ENCODE results near the gene LDLRAD3.

The LDLRAD3 gene

GRCh38 chr11:36135076-36135475 lies 191.2 kb downstream of the LDLRAD3 start:
- no peak for DNase-seq (ENCODE audit: low read depth in 2 of 2)

DNA sequence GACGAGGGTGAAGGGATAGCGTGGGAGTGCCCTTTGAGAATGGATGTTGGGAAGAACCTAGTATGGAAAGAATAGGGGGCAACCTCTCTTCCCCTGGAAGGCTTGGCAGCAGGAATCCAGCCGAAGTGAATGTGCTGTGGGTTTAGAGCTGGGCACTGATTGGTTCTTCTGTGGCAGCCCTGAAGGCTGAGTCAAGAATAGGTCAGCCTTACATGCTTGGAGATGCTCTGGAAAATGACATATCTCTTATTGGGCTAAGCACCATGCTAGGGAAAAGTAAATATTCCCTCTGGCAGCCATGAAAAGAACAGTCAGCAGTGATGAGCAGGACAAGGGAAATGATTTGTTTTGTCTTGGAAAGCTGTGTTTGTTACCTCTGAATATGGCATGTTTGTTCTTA lies 195.9 kb downstream of the LDLRAD3 start:
- no peak for DNase-seq (ENCODE audit: low read depth in 2 of 2)

GRCh38 chr11:36141196-36141953 lies 197.5 kb downstream of the LDLRAD3 start:
- no peak for DNase-seq (ENCODE audit: low read depth in 2 of 2)

GRCh38 chr11:36141956-36142355 lies 198.1 kb downstream of the LDLRAD3 start:
- no peak for DNase-seq (ENCODE audit: low read depth in 2 of 2)

GRCh38 chr11:36142439-36142838 lies 198.6 kb downstream of the LDLRAD3 start:
- DNase-seq (ENCODE audit: low read depth in 2 of 2): no peak

DNA sequence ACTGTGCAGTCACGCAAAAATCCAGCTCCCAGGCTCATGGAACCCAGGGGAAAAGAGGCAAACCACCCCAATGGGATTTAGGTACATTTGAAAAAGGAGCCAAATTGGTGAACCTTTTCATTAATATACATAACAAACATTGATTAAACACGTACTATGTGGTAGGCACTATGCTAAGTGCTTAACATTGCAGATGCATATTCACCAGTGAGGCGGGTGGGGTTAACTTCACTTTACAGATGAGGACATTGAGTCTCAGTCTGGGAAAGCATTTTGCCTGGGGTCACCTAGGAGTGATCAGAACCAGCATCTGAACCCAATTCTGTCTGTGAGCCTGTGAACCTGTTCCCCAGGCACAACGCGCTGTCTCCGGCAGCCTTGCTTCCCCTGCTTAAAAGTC lies 199.0 kb downstream of the LDLRAD3 start:
- no peak for DNase-seq (ENCODE audit: low read depth in 2 of 2)

DNA sequence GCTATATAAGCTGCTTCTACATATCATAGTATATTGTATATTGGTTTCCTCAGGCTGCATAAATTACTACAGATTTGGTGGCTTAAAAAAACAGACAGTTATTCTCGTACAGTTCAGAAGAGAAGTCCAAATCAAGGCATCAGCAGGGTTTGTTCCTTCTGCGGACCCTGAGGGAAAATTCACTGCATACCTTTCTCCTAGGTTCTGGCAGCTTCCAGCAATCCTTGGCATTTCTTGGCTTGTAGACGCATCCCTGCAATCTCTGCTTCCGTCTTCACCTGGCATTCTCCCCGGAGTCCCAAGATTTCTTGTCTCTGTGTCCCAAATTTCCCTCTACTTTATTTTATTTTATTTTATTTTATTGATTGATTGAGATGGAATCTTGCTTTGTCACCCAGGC lies 202.6 kb downstream of the LDLRAD3 start:
- no peak for DNase-seq (ENCODE audit: low read depth in 2 of 2)

GRCh38 chr11:36147491-36147890 lies 203.6 kb downstream of the LDLRAD3 start:
- DNase-seq (ENCODE audit: low read depth in 2 of 2): no peak

DNA sequence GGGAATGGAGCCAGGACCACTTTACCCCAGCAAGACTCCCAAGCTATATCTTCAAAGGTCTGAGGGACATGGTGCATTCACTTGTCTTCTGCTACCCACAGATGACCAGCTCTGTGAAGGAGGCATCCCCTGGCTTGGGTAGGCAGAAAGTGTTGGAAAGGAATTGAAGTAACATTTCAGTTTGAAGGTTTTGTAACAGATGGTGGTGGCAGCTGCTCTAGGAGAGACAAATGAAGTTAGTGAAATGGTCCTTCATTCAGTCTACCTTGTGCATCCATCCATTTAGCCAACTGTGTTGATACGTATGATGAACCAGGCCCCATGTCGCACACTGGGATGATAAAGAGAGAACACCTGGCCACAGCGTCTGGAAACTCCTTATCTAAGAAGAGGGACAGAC lies 204.8 kb downstream of the LDLRAD3 start:
- DNase-seq (ENCODE audit: low read depth in 2 of 2): no peak

DNA sequence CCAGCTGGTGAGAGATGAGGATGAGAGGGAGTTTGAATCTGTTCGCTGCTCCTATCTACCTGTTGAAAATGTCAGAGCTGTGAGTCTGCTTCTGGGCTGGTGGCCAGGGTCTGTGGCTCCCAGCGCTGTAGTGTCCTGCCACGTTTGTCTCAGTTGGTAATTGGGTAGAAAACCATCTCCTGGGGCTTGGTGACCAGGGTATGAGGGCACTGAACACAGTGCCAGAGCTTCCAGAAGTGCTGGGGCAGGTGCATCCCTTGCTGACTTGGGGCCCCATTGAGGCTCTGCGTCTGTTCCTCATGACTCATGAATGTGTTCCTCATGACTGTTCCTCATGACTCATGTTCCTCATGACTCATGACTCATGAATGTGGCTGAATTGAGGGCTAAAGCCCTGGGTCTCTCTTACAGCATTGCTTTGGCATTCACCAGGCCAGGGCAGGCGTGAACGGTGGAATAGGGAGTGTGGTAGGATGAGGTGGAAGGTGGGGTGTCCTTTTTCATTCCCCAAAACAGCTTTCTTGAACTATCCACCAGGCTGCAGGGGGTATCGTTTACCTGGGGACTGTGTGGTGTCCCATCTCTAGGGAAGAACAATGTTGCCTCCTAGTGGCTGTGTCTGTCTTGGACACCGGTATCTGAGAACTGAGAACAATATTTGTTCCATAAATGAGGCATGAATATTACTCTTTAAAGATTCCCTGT lies 205.8 kb downstream of the LDLRAD3 start:
- peak; percentile 10 to 17 for DNase-seq (ENCODE audit: low read depth in 2 of 2)

GRCh38 chr11:36150986-36151385 lies 207.1 kb downstream of the LDLRAD3 start:
- no peak for DNase-seq (ENCODE audit: low read depth in 2 of 2)

DNA sequence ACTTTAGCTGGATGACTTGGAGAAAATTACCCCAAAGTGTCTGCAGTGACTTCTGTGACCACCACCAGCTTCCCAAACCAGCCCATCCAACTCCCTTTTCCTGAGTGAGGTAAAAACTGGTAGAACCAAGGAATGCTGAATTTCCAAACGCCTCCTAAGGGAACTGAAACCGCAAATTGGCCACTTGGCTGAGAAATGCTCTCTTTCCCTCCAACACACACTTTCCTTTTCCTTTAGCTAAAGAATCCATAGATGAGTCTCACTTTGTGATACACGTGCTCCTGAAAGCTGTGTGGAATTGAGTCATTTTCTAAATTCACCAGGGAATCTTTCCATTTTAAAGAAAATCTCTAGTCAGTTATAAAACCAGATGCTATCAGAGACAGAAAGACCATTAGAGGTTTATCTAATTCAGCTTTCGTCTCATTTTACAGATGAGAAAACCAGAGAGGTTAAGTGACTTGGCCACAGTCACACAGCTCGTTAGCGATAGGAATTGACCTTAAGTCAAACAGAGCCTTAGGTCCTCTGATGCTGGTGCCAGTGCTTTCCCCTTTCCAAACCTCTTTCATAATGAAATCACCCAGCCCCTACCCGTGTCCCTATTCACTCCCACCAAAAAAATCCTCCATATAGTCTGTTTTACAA lies 208.2 kb downstream of the LDLRAD3 start:
- no peak for DNase-seq (ENCODE audit: low read depth in 2 of 2)

- DNase-seq (ENCODE audit: low read depth in 2 of 2): no peak
Measured at GRCh38 chr11:36153551-36153950, 209.7 kb downstream of the LDLRAD3 start.

GRCh38 chr11:36155124-36155561 lies 211.3 kb downstream of the LDLRAD3 start:
- no peak for DNase-seq (ENCODE audit: low read depth in 2 of 2)

DNA sequence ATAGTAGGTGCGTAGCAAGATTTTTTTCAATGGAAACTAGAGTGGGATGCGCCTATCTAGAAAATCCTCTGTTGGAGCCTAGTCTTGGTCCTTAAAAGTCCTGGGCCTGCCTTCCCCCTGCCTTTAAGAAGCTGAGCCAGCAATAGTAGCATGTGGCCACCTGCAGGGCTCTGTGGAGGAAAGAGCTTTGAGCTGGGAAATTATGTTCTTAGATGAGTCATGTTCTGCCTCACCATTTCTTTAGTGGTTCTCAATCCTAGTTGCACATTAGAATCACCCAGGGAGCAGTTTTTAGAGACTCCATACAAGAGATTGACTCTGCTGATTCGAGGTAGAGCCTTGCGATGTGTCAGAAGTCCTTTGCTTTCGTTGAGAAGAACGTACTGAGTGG lies 211.9 kb downstream of the LDLRAD3 start:
- DNase-seq (ENCODE audit: low read depth in 2 of 2): no peak

DNA sequence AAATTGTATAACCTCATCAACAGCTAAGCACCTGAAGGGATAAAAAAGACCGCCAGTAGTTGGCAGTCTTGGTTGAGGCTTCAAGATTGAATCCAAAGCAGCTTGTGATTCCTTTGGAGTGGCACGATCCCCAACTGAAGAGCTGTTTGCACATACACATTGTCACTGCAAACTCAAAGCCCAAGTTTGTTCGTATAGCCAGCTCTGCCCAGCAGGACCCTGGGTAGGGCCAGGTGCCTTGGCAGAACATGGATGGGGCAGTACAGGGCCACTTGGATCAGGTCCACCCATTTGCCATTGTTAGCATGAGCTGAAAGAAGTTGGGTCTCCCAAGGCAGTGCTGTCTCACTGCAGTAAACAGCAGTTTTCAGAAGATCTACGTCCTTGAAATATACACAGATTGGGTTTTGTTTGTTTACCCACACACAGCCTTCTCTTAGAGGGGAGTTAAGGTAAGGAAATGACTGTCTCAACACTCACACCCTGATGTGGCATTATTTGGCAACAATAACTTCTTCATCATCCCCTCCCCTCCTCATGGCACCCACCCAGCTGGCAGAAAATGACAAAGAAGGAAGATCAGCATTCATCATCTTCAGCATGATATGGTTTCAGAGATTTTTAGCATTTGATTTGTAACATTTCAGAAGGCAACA lies 212.4 kb downstream of the LDLRAD3 start:
- DNase-seq (ENCODE audit: low read depth in 2 of 2): no peak

- no peak for DNase-seq (ENCODE audit: low read depth in 2 of 2)
Measured at GRCh38 chr11:36156817-36157519, 213.1 kb downstream of the LDLRAD3 start.

GRCh38 chr11:36160091-36160490 lies 216.2 kb downstream of the LDLRAD3 start:
- DNase-seq (ENCODE audit: low read depth in 2 of 2): no peak

DNA sequence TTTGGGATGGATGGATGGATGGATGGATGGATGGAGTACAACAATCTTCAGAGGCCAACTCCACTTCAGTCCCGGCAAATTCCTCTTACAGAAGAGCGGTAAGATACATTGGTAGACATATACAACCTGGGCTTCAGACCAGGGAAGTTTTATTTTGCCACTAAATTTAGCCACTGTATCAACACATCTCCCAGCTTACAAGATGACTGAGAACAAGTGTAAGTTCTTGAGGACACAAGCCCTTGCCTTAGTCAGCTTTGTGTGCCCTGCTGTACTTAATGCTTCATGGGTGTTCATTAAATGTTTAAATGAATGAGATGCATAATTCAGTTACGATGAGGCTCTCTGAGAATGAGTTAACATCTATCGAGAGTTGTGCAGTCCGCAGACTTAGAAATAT lies 217.7 kb downstream of the LDLRAD3 start:
- DNase-seq (ENCODE audit: low read depth in 2 of 2): no peak

DNA sequence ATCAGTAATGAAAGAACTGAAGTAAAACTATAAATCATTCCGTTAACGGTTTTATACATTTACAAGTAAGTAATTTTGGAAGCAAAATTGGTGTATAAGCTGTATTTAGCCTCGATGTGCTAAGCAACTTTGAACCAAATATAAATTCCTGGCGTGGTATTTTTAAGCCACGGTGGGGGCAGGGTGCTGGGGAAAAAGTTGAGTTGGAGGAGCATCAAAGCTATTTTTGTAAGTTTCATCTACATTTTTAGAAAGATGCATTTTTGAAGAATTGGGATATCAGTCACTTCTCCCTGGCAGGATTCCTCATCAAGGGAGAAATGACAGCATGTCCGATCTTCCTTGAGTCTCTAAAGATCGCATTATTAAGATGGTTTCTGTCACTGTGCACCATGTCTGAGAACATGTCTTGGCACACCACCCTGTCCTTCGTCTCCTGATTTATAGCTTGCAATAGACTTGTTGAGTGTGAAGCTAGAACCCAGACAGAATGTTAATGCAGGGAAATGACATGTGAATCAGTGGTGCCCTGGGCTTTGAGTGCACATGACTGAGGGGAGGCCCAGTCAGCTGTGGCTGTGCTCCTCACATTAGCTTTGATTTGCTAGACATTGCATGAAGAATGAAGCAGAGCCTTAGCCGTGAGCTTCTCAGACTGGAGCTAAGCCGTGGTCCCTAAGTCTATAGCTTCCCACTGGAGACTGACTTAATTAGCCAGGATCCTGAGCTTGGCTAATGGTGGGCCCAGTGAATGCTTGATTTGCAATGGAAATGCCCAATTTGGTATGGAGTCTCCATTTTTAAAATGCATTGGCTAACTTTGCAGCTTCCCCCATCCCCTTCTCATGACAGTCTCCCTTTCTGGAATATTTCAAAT lies 218.4 kb downstream of the LDLRAD3 start:
- no peak for DNase-seq (ENCODE audit: low read depth in 2 of 2)
